HG02884 (cell line): ENCODE data around the gene MPDZ.

Experiments
- ATAC-seq: cut with Tn5 transposase; IDR thresholded peaks from one replicate; pipeline ENCODE4 v1.9.1; 2021; ENCODE audit warnings: mild to moderate bottlenecking, moderate library complexity; ENCODE audit not compliant: unreplicated experiment

Gene MPDZ

GRCh38 chr9:13142776-13143175 lies 136.7 kb downstream of the MPDZ start:
- ATAC-seq: no peak

- ATAC-seq: no peak
Observed at GRCh38 chr9:13141629-13142028, 137.9 kb downstream of the MPDZ start.

GRCh38 chr9:13140843-13141592 lies 138.5 kb downstream of the MPDZ start:
- no peak for ATAC-seq

GRCh38 chr9:13139641-13140171 lies 139.8 kb downstream of the MPDZ start:
- no peak for ATAC-seq

- no peak for ATAC-seq
Observed at GRCh38 chr9:13137426-13137825, 142.1 kb downstream of the MPDZ start.

GRCh38 chr9:13131991-13132390 lies 147.5 kb downstream of the MPDZ start:
- no peak for ATAC-seq

- no peak for ATAC-seq
Observed at GRCh38 chr9:13131416-13131815, 148.1 kb downstream of the MPDZ start.

- ATAC-seq: no peak
Observed at GRCh38 chr9:13128266-13128860, 151.1 kb downstream of the MPDZ start.

- ATAC-seq: no peak
Observed at GRCh38 chr9:13127131-13127530, 152.4 kb downstream of the MPDZ start.

GRCh38 chr9:13125261-13125660 lies 154.2 kb downstream of the MPDZ start:
- ATAC-seq: no peak

GRCh38 chr9:13122756-13123369 lies 156.6 kb downstream of the MPDZ start:
- ATAC-seq: no peak

GRCh38 chr9:13118313-13118712 lies 161.2 kb downstream of the MPDZ start:
- ATAC-seq: no peak

GRCh38 chr9:13116292-13116691 lies 163.2 kb downstream of the MPDZ start:
- no peak for ATAC-seq

GRCh38 chr9:13113751-13114150 lies 165.7 kb downstream of the MPDZ start:
- ATAC-seq: no peak

- ATAC-seq: no peak
Observed at GRCh38 chr9:13113216-13113615, 166.3 kb downstream of the MPDZ start.

GRCh38 chr9:13111778-13112177 lies 167.7 kb downstream of the MPDZ start:
- ATAC-seq: no peak

- no peak for ATAC-seq
Observed at GRCh38 chr9:13110766-13111417, 168.6 kb downstream of the MPDZ start.

GRCh38 chr9:13109781-13110180 lies 169.7 kb downstream of the MPDZ start:
- no peak for ATAC-seq

- no peak for ATAC-seq
Observed at GRCh38 chr9:13107008-13107407, 172.5 kb downstream of the MPDZ start.

GRCh38 chr9:13100914-13101572 lies 178.4 kb downstream of the MPDZ start:
- no peak for ATAC-seq

- no peak for ATAC-seq
Observed at GRCh38 chr9:13095056-13095455, 184.4 kb downstream of the MPDZ start.
